ENCODE data around the gene C1orf105.

DNA sequence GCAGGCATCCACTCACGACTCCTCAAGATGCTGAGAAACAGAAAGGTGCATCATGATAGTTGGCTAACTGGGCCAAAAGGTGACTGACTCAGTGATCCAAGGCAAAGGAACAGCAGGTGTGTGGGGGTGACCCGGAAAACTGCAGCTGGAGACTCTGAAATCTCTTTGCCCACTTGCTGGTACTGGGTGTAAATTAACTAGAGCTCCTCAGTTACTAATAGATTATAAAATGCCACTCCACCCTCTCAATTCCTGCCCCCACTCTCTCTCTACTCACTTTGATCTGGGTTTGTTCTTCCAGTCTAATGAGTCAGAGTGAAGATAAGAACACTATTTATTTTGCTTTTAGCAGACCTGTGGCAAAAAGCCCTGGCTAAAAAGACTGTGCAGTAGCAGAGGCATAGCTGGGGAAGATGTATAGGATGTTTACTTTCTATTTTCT lies 30.5 kb downstream of the C1orf105 start:
- TF ChIP-seq, protein P1, sequence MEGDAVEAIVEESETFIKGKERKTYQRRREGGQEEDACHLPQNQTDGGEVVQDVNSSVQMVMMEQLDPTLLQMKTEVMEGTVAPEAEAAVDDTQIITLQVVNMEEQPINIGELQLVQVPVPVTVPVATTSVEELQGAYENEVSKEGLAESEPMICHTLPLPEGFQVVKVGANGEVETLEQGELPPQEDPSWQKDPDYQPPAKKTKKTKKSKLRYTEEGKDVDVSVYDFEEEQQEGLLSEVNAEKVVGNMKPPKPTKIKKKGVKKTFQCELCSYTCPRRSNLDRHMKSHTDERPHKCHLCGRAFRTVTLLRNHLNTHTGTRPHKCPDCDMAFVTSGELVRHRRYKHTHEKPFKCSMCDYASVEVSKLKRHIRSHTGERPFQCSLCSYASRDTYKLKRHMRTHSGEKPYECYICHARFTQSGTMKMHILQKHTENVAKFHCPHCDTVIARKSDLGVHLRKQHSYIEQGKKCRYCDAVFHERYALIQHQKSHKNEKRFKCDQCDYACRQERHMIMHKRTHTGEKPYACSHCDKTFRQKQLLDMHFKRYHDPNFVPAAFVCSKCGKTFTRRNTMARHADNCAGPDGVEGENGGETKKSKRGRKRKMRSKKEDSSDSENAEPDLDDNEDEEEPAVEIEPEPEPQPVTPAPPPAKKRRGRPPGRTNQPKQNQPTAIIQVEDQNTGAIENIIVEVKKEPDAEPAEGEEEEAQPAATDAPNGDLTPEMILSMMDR (conservative IDR thresholded peaks at IDR 0.05) = no peak
- no peak for TF ChIP-seq ZFX (IDR thresholded peaks at IDR 0.05)
